Glutamatergic neuron (in vitro differentiated cells): ENCODE measurements around the gene GATD1. TPM values are rescaled to one million over a fixed set of nuclear protein-coding genes. Genes with fewer than 3 reads are reported as not detected.

Experiments used
- DNase-seq: peaks from one replicate; pipeline ENCODE4 v3.0.0; 2022
- H3K27ac Mint-ChIP-seq: one replicate; pipeline ENCODE4 v1.8.0; 2020; ENCODE audit warnings: mild to moderate bottlenecking, mixed read lengths, inconsistent platforms; ENCODE audit not compliant: unreplicated experiment
- H3K27me3 Mint-ChIP-seq: one replicate; pipeline ENCODE4 v1.8.0; 2020; ENCODE audit warnings: mild to moderate bottlenecking, moderate library complexity, mixed read lengths, inconsistent platforms; ENCODE audit not compliant: unreplicated experiment
- H3K36me3 Mint-ChIP-seq: one replicate; pipeline ENCODE4 v1.8.0; 2020; ENCODE audit warnings: mild to moderate bottlenecking, mixed read lengths, inconsistent platforms; ENCODE audit not compliant: unreplicated experiment
- H3K4me1 Mint-ChIP-seq: one replicate; pipeline ENCODE4 v1.8.0; 2020; ENCODE audit warnings: mild to moderate bottlenecking, low read depth, mixed read lengths, inconsistent platforms; ENCODE audit not compliant: unreplicated experiment
- H3K4me3 Mint-ChIP-seq: one replicate; pipeline ENCODE4 v1.8.0; 2020; ENCODE audit warnings: mild to moderate bottlenecking, mixed read lengths, inconsistent platforms; ENCODE audit not compliant: unreplicated experiment
- H3K9me3 Mint-ChIP-seq: one replicate; pipeline ENCODE4 v1.8.0; 2020; ENCODE audit warnings: mild to moderate bottlenecking, moderate library complexity, mixed read lengths, inconsistent platforms; ENCODE audit not compliant: unreplicated experiment
- total RNA-seq: library from RNA; stranded (reverse); fragmentation: NEBNext Ultra II Directional; extraction: Animal tissue kit (Norgen Biotek cat#: 25700); gene quantifications from one replicate; pipeline ENCODE4 v1.2.1, GENCODE V29; 2021; ENCODE audit not compliant: unreplicated experiment
- TF ChIP-seq, protein P1 (sequence below): fragments of 200-600 bp; sonication (generic); IDR thresholded peaks from one replicate; pipeline ENCODE4 v1.5.0; 2021; ENCODE audit not compliant: partially characterized antibody, unreplicated experiment

GATD1 gene
- total RNA-seq, 1 donor from 2014 or later, result 67.5 TPM

DNA sequence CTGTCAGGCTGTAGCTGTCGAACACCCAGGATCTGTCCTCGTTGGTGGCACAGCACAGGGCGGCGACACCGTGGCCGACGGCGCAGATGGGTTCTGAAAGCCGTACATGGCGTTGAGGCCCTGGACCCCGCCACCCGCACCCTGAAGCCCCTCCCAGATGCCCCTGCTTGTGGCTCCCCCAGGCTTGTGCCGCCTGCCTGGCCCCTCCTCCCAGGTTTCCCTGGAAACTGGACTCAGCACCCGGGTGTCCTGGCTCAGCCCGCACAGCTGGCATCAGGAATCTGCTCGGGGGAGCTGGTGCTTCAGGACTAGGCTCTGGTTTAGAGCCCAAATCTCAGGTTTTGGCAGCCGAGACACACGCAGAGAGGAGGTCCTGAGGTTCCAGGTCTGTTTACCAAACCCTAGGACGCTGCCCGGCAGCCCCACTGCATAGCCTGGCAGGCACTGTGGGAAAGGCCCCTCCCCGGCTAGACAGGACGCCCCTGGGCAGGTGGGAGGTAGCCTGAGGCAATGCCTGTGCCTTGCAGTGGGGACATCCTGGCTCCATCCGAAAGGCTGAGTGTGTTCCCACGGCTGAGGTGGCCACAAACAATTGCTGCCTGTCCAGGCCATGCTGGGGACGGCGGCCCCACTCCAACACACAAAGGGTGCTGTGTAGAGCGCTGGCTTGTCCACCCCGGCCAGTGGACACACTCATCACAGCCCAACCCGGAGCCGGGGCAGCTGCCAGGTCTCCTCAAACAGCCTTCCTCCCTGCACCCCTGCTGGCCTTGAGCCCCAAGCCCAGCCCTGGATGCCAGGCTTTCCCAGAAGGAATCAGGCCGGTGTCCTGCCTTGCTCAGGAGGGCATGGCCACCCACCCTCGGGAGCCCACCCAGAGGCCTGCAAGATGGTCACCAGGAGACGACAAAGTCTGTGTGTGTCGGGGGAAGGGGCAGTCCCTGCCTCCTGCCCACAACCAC, 4.6 kb downstream of the GATD1 start:
- H3K9me3 Mint-ChIP-seq, result peaks cover 7% of the 10 kb centered on the region
- TF ChIP-seq, protein P1, sequence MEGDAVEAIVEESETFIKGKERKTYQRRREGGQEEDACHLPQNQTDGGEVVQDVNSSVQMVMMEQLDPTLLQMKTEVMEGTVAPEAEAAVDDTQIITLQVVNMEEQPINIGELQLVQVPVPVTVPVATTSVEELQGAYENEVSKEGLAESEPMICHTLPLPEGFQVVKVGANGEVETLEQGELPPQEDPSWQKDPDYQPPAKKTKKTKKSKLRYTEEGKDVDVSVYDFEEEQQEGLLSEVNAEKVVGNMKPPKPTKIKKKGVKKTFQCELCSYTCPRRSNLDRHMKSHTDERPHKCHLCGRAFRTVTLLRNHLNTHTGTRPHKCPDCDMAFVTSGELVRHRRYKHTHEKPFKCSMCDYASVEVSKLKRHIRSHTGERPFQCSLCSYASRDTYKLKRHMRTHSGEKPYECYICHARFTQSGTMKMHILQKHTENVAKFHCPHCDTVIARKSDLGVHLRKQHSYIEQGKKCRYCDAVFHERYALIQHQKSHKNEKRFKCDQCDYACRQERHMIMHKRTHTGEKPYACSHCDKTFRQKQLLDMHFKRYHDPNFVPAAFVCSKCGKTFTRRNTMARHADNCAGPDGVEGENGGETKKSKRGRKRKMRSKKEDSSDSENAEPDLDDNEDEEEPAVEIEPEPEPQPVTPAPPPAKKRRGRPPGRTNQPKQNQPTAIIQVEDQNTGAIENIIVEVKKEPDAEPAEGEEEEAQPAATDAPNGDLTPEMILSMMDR, result no peak
- no peak for DNase-seq

GRCh38 chr11:771617-772204, 5.6 kb downstream of the GATD1 start:
- Mint-ChIP-seq H3K27ac (no peak overlapping the region), H3K27me3 (peaks cover 4% of the 10 kb centered on the region)

More for the DNA sequence above, 4.6 kb downstream of the GATD1 start:
- H3K4me3 Mint-ChIP-seq, result no peak overlapping the region
- H3K27me3 Mint-ChIP-seq, result peaks cover 4% of the 10 kb centered on the region
- no peaks in the 10 kb centered on the region for H3K36me3 Mint-ChIP-seq
- peaks cover 11% of the 10 kb centered on the region for H3K4me1 Mint-ChIP-seq
- H3K27ac Mint-ChIP-seq, result no peak overlapping the region

GRCh38 chr11:770642-771616, 6.4 kb downstream of the GATD1 start:
- H3K4me3 Mint-ChIP-seq, result no peak overlapping the region
- H3K27me3 Mint-ChIP-seq, result no peaks in the 10 kb centered on the region
- TF ChIP-seq, protein P1, result no peak
- H3K27ac Mint-ChIP-seq, result no peak overlapping the region
- H3K36me3 Mint-ChIP-seq, result no peaks in the 10 kb centered on the region
- DNase-seq, result no peak
- peaks cover 3% of the 10 kb centered on the region for H3K9me3 Mint-ChIP-seq
- peaks cover 7% of the 10 kb centered on the region for H3K4me1 Mint-ChIP-seq

More at GRCh38 chr11:771617-772204, 5.6 kb downstream of the GATD1 start:
- DNase-seq, result no peak
- no peak overlapping the region for H3K4me3 Mint-ChIP-seq
- peaks cover 7% of the 10 kb centered on the region for H3K9me3 Mint-ChIP-seq
- peaks cover 11% of the 10 kb centered on the region for H3K4me1 Mint-ChIP-seq
- TF ChIP-seq, protein P1, result no peak
- no peaks in the 10 kb centered on the region for H3K36me3 Mint-ChIP-seq

- DNase-seq, result no peak
- TF ChIP-seq, protein P1, result no peak
- H3K27me3 Mint-ChIP-seq, result no peaks in the 10 kb centered on the region
- peaks cover 4% of the 10 kb centered on the region for H3K9me3 Mint-ChIP-seq
- no peak overlapping the region for H3K4me3 Mint-ChIP-seq
- peak overlapping the region; percentile 55 for H3K27ac Mint-ChIP-seq
- peaks cover 3% of the 10 kb centered on the region for H3K4me1 Mint-ChIP-seq
- no peaks in the 10 kb centered on the region for H3K36me3 Mint-ChIP-seq
These were observed 7.2 kb downstream of the GATD1 start for GRCh38 chr11:769887-770641.
